ENCODE data around the gene CCSER2.

The CCSER2 gene

DNA sequence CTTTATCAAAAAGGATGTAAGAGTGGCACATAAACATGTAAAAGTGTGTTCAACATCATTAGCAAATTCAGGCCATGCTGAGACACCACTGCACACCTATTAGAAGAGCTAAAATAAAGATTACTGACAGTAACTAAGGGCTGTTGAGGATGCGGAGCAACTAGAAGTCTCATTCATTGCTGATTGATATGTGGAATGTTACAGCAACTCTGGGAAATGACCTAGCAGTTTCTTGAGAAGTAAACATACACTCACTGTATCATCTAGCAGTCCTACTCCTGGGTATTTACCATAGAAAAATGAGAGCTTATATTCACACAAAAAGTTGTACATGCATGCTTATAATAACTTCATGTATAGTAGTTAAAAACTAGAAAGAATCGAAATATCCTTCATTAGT is 77.3 kb downstream of the CCSER2 start:
- ATAC-seq, result no peak
- TF ChIP-seq TOX (CRISPR knock-in tag; IDR thresholded peaks at IDR 0.05; ENCODE audit: borderline replicate concordance) (no peak), ISL1 (CRISPR knock-in tag; IDR thresholded peaks at IDR 0.05) (no peak), ZNF8 (CRISPR knock-in tag; IDR thresholded peaks at IDR 0.05) (no peak), TCF4 (CRISPR knock-in tag; IDR thresholded peaks at IDR 0.05; ENCODE audit: borderline replicate concordance) (no peak), ZNF70 (CRISPR knock-in tag; IDR thresholded peaks at IDR 0.05) (no peak), PPARA (CRISPR knock-in tag; IDR thresholded peaks at IDR 0.05; ENCODE audit: borderline replicate concordance) (no peak), ZFP3 (CRISPR knock-in tag; IDR thresholded peaks at IDR 0.05) (no peak), RARB (CRISPR knock-in tag; IDR thresholded peaks at IDR 0.05) (no peak), ARNTL (CRISPR knock-in tag; IDR thresholded peaks at IDR 0.05; ENCODE audit: borderline replicate concordance, low read depth) (no peak), ZNF565 (CRISPR knock-in tag; conservative IDR thresholded peaks at IDR 0.05; ENCODE audit: low read depth) (no peak), GLIS3 (CRISPR knock-in tag; IDR thresholded peaks at IDR 0.05) (no peak), SNAI2 (CRISPR knock-in tag; IDR thresholded peaks at IDR 0.05) (no peak), ZC3H10 (CRISPR knock-in tag; IDR thresholded peaks at IDR 0.05) (no peak), ESRRG (CRISPR knock-in tag; IDR thresholded peaks at IDR 0.05) (no peak), ZFP30 (CRISPR knock-in tag; IDR thresholded peaks at IDR 0.05) (no peak), CSDC2 (CRISPR knock-in tag; IDR thresholded peaks at IDR 0.05) (no peak), OSR1 (CRISPR knock-in tag; IDR thresholded peaks at IDR 0.05) (no peak)
- TF ChIP-seq, protein P1, sequence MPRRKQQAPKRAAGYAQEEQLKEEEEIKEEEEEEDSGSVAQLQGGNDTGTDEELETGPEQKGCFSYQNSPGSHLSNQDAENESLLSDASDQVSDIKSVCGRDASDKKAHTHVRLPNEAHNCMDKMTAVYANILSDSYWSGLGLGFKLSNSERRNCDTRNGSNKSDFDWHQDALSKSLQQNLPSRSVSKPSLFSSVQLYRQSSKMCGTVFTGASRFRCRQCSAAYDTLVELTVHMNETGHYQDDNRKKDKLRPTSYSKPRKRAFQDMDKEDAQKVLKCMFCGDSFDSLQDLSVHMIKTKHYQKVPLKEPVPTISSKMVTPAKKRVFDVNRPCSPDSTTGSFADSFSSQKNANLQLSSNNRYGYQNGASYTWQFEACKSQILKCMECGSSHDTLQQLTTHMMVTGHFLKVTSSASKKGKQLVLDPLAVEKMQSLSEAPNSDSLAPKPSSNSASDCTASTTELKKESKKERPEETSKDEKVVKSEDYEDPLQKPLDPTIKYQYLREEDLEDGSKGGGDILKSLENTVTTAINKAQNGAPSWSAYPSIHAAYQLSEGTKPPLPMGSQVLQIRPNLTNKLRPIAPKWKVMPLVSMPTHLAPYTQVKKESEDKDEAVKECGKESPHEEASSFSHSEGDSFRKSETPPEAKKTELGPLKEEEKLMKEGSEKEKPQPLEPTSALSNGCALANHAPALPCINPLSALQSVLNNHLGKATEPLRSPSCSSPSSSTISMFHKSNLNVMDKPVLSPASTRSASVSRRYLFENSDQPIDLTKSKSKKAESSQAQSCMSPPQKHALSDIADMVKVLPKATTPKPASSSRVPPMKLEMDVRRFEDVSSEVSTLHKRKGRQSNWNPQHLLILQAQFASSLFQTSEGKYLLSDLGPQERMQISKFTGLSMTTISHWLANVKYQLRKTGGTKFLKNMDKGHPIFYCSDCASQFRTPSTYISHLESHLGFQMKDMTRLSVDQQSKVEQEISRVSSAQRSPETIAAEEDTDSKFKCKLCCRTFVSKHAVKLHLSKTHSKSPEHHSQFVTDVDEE (CRISPR knock-in tag; IDR thresholded peaks at IDR 0.05), result no peak
- TF ChIP-seq, protein P2, sequence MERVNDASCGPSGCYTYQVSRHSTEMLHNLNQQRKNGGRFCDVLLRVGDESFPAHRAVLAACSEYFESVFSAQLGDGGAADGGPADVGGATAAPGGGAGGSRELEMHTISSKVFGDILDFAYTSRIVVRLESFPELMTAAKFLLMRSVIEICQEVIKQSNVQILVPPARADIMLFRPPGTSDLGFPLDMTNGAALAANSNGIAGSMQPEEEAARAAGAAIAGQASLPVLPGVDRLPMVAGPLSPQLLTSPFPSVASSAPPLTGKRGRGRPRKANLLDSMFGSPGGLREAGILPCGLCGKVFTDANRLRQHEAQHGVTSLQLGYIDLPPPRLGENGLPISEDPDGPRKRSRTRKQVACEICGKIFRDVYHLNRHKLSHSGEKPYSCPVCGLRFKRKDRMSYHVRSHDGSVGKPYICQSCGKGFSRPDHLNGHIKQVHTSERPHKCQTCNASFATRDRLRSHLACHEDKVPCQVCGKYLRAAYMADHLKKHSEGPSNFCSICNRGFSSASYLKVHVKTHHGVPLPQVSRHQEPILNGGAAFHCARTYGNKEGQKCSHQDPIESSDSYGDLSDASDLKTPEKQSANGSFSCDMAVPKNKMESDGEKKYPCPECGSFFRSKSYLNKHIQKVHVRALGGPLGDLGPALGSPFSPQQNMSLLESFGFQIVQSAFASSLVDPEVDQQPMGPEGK (CRISPR knock-in tag; IDR thresholded peaks at IDR 0.05; ENCODE audit: borderline replicate concordance), result no peak

DNA sequence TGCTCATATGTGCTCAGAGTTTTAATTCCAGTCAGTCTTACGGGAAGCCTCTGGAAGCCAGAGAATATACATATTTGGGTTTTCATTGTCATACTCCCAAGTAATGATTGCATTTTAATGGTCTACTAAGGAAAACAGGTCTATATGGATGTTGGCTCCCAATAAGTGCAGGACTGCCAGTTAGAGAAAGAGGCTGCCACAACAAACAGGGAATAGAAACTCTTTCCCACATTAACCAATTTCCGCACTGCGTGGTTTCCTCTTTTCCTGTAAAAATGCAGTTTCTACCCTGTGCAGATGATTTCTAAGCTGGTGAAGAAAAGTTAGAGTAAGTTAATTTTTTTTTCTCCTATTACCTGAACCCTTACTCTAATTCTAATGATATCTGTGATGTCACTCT is 78.2 kb downstream of the CCSER2 start:
- TF ChIP-seq, protein P3, sequence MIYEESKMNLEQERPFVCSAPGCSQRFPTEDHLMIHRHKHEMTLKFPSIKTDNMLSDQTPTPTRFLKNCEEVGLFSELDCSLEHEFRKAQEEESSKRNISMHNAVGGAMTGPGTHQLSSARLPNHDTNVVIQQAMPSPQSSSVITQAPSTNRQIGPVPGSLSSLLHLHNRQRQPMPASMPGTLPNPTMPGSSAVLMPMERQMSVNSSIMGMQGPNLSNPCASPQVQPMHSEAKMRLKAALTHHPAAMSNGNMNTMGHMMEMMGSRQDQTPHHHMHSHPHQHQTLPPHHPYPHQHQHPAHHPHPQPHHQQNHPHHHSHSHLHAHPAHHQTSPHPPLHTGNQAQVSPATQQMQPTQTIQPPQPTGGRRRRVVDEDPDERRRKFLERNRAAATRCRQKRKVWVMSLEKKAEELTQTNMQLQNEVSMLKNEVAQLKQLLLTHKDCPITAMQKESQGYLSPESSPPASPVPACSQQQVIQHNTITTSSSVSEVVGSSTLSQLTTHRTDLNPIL (CRISPR knock-in tag; IDR thresholded peaks at IDR 0.05; ENCODE audit: low read depth), result no peak
- TF ChIP-seq ZNF8 (CRISPR knock-in tag; IDR thresholded peaks at IDR 0.05) (no peak), ZC3H10 (CRISPR knock-in tag; IDR thresholded peaks at IDR 0.05) (no peak), OSR1 (CRISPR knock-in tag; IDR thresholded peaks at IDR 0.05) (no peak), PPARA (CRISPR knock-in tag; IDR thresholded peaks at IDR 0.05; ENCODE audit: borderline replicate concordance) (no peak), ISL1 (CRISPR knock-in tag; IDR thresholded peaks at IDR 0.05) (no peak), GLIS3 (CRISPR knock-in tag; IDR thresholded peaks at IDR 0.05) (no peak), ZNF565 (CRISPR knock-in tag; conservative IDR thresholded peaks at IDR 0.05; ENCODE audit: low read depth) (no peak), TCF4 (CRISPR knock-in tag; IDR thresholded peaks at IDR 0.05; ENCODE audit: borderline replicate concordance) (no peak), ZFP3 (CRISPR knock-in tag; IDR thresholded peaks at IDR 0.05) (no peak), SNAI2 (CRISPR knock-in tag; IDR thresholded peaks at IDR 0.05) (no peak)
- TF ChIP-seq, protein P4, sequence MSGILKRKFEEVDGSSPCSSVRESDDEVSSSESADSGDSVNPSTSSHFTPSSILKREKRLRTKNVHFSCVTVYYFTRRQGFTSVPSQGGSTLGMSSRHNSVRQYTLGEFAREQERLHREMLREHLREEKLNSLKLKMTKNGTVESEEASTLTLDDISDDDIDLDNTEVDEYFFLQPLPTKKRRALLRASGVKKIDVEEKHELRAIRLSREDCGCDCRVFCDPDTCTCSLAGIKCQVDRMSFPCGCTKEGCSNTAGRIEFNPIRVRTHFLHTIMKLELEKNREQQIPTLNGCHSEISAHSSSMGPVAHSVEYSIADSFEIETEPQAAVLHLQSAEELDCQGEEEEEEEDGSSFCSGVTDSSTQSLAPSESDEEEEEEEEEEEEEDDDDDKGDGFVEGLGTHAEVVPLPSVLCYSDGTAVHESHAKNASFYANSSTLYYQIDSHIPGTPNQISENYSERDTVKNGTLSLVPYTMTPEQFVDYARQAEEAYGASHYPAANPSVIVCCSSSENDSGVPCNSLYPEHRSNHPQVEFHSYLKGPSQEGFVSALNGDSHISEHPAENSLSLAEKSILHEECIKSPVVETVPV (CRISPR knock-in tag; IDR thresholded peaks at IDR 0.05), result no peak
- TF ChIP-seq, protein P5, sequence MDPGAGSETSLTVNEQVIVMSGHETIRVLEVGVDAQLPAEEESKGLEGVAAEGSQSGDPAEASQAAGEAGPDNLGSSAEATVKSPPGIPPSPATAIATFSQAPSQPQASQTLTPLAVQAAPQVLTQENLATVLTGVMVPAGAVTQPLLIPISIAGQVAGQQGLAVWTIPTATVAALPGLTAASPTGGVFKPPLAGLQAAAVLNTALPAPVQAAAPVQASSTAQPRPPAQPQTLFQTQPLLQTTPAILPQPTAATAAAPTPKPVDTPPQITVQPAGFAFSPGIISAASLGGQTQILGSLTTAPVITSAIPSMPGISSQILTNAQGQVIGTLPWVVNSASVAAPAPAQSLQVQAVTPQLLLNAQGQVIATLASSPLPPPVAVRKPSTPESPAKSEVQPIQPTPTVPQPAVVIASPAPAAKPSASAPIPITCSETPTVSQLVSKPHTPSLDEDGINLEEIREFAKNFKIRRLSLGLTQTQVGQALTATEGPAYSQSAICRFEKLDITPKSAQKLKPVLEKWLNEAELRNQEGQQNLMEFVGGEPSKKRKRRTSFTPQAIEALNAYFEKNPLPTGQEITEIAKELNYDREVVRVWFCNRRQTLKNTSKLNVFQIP (CRISPR knock-in tag; IDR thresholded peaks at IDR 0.05; ENCODE audit: borderline replicate concordance, low read depth), result no peak
- TF ChIP-seq, protein P2 (CRISPR knock-in tag; IDR thresholded peaks at IDR 0.05; ENCODE audit: borderline replicate concordance), result no peak
- ATAC-seq, result no peak

Data from SK-N-SH treated with all-trans-retinoic acid at 6 μM for 48 hours (cell line).